ENCODE measurements around the gene TNS1. TPM values are rescaled to one million over a fixed set of nuclear protein-coding genes. Genes with fewer than 3 reads are reported as not detected.

Gene TNS1
- total RNA-seq, 2 donors from 2014 or later, result 0.80 to 16.8 TPM

- Mint-ChIP-seq H3K4me1 (peaks cover 3% of the 10 kb centered on the region), H3K4me3 (no peak overlapping the region), H3K36me3 (ENCODE audit: low read depth) (no peaks in the 10 kb centered on the region), H3K27me3 (peaks cover 53% of the 10 kb centered on the region), H3K27ac (no peak overlapping the region)
- no peaks in the 10 kb centered on the region for H3K9me3 ChIP-seq (ENCODE audit: control insufficient read depth, low read length, poor library complexity, severe bottlenecking)
- ATAC-seq, result no peak
- DNase-seq, result no peak
Measured at GRCh38 chr2:217852555-217853211, 150.1 kb downstream of the TNS1 start.

DNA sequence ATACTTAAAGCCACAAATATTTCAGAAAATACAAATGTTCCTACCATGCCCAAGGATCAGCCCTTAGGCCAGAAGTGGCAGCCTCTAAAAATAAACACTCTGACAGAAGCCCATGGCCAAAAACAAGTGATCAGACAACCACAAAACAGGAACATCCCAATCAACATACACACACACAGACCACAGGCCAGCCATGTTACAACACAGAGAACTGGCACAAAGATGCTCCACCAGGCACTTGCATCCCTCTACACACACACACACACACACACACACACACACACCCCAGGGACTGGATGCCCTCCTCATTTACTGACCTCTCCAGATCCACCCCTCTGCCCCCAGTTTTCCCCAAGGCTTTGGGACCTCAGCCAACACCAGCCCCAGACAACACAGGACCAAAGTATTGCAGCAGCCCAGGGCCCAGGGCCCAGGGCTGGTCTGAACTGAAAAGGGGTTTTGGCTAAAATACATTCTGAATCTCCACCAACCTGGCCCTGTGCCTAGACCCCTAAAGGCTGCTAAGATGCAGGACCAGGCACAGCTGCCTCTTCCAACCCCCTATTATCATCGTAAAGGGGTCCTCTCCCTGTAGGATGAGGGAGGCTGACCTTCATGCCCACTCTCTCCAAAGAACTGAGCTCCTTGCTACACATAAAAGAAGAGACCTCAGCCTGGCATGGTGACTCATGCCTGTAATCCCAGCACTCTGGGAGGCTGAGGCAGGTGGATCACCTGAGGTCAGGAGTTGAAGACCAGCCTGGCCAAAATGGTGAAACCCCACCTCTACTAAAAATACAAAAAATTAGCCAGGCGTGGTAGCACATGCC, 151.4 kb downstream of the TNS1 start:
- DNase-seq, result no peak
- H3K9me3 ChIP-seq (ENCODE audit: control insufficient read depth, low read length, poor library complexity, severe bottlenecking), result no peaks in the 10 kb centered on the region
- no peak overlapping the region for H3K27ac Mint-ChIP-seq
- no peak for ATAC-seq
- H3K4me3 Mint-ChIP-seq, result no peak overlapping the region
- H3K27me3 Mint-ChIP-seq, result peaks cover 59% of the 10 kb centered on the region
- H3K36me3 Mint-ChIP-seq (ENCODE audit: low read depth), result no peaks in the 10 kb centered on the region
- H3K4me1 Mint-ChIP-seq, result peaks cover 3% of the 10 kb centered on the region

GRCh38 chr2:217849154-217849975, 153.4 kb downstream of the TNS1 start:
- H3K4me3 Mint-ChIP-seq, result no peak overlapping the region
- no peaks in the 10 kb centered on the region for H3K9me3 ChIP-seq (ENCODE audit: control insufficient read depth, low read length, poor library complexity, severe bottlenecking)
- no peak for ATAC-seq
- H3K4me1 Mint-ChIP-seq, result no peaks in the 10 kb centered on the region
- peaks cover 45% of the 10 kb centered on the region for H3K27me3 Mint-ChIP-seq
- H3K27ac Mint-ChIP-seq, result no peak overlapping the region
- H3K36me3 Mint-ChIP-seq (ENCODE audit: low read depth), result no peaks in the 10 kb centered on the region
- no peak for DNase-seq

DNA sequence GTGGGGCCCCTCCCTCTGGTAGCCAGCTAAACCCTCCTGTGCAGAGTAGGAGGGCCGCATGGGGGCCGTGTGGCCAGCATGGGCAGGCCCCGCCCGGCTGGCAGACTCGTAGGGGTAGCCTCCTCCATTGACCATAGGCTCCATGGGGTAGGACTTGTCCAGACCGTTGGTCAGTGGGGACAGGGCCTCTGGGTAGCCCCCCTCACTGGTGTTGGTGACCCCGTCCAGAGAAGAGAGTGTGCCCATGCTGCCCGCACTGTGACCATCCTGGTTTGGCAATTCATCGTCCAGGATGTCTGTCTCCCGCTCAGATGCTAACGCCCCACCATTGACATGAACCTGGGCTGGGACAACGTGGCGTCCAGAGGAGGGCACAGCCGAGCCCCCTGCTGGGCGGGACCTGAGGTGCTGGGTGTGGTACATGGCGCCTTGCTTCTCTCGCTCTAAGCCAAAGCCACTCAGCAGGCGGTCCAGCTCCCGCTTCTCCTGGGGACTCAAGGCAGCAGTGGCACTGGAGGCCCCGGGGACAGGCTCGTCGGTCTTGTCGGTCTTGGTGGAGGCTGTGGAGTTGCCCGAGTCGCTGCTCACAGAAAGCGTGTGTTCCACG, 154.3 kb downstream of the TNS1 start:
- ATAC-seq (no peak), DNase-seq (no peak)
- Mint-ChIP-seq H3K27ac (no peak overlapping the region), H3K4me3 (no peak overlapping the region), H3K27me3 (peaks cover 45% of the 10 kb centered on the region), H3K4me1 (no peaks in the 10 kb centered on the region), H3K36me3 (ENCODE audit: low read depth) (no peaks in the 10 kb centered on the region)
- no peaks in the 10 kb centered on the region for H3K9me3 ChIP-seq (ENCODE audit: control insufficient read depth, low read length, poor library complexity, severe bottlenecking)

DNA sequence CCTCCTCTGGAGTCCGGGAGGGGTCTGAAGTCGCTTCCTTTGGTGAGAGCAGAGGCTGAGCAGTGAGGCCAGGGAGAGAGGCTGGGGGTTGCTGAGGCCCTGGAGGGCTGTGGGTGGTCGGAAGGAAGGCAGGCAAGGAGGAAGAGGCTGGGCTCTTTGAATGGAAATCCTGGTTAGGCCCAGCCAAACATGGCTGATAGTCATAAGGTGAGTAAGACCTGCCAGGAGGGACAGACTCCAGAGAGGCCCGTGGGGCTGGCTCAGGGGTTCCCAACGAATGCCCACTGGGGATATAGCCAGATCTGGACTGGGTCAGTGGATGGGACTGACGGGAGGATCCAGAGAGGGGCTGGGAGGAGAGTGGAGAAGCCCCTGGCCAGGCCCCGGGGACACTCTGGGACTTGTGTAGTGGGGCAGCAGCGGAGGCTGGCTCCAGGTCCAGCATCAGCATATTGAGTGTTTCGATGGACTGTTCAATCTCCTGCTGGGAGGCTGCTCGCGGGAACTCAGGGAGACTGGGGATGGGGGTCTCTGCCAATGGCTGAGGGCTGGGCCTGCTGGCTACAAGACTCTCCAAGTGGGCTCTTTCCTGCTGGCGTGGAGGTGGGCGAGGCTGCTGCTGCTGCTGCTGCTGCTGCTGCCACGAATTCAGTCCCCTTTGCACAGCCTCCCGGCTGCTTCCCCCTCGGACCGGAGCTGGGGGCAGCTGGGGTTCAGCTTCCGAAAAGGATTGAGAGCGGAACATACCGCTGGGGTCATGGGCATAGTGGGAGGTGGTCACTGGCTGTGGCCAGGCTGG, 155.0 kb downstream of the TNS1 start:
- DNase-seq (no peak), ATAC-seq (no peak)
- H3K9me3 ChIP-seq (ENCODE audit: control insufficient read depth, low read length, poor library complexity, severe bottlenecking), result no peaks in the 10 kb centered on the region
- no peaks in the 10 kb centered on the region for H3K4me1 Mint-ChIP-seq
- H3K27ac Mint-ChIP-seq, result no peak overlapping the region
- H3K36me3 Mint-ChIP-seq (ENCODE audit: low read depth), result no peaks in the 10 kb centered on the region
- no peak overlapping the region for H3K4me3 Mint-ChIP-seq
- H3K27me3 Mint-ChIP-seq, result peaks cover 42% of the 10 kb centered on the region

- no peak overlapping the region for H3K4me3 Mint-ChIP-seq
- DNase-seq, result no peak
- H3K9me3 ChIP-seq (ENCODE audit: control insufficient read depth, low read length, poor library complexity, severe bottlenecking), result no peaks in the 10 kb centered on the region
- no peaks in the 10 kb centered on the region for H3K4me1 Mint-ChIP-seq
- no peaks in the 10 kb centered on the region for H3K36me3 Mint-ChIP-seq (ENCODE audit: low read depth)
- H3K27ac Mint-ChIP-seq, result no peak overlapping the region
- peaks cover 37% of the 10 kb centered on the region for H3K27me3 Mint-ChIP-seq
- no peak for ATAC-seq
Measured at GRCh38 chr2:217847115-217847514, 155.7 kb downstream of the TNS1 start.

- no peak for DNase-seq
- Mint-ChIP-seq H3K4me1 (no peaks in the 10 kb centered on the region), H3K36me3 (ENCODE audit: low read depth) (no peaks in the 10 kb centered on the region), H3K4me3 (no peak overlapping the region), H3K27ac (no peak overlapping the region), H3K27me3 (peaks cover 32% of the 10 kb centered on the region)
- no peak for ATAC-seq
- H3K9me3 ChIP-seq (ENCODE audit: control insufficient read depth, low read length, poor library complexity, severe bottlenecking), result no peaks in the 10 kb centered on the region
Measured at GRCh38 chr2:217846321-217846743, 156.5 kb downstream of the TNS1 start.

GRCh38 chr2:217845301-217845700, 157.5 kb downstream of the TNS1 start:
- Mint-ChIP-seq H3K4me3 (no peak overlapping the region), H3K27ac (no peak overlapping the region), H3K36me3 (ENCODE audit: low read depth) (no peaks in the 10 kb centered on the region), H3K4me1 (no peaks in the 10 kb centered on the region), H3K27me3 (peaks cover 22% of the 10 kb centered on the region)
- DNase-seq (no peak), ATAC-seq (no peak)
- no peaks in the 10 kb centered on the region for H3K9me3 ChIP-seq (ENCODE audit: control insufficient read depth, low read length, poor library complexity, severe bottlenecking)

GRCh38 chr2:217844696-217845095, 158.1 kb downstream of the TNS1 start:
- Mint-ChIP-seq H3K27ac (no peak overlapping the region), H3K4me1 (no peaks in the 10 kb centered on the region), H3K36me3 (ENCODE audit: low read depth) (no peaks in the 10 kb centered on the region), H3K4me3 (no peak overlapping the region), H3K27me3 (peaks cover 18% of the 10 kb centered on the region)
- DNase-seq (no peak), ATAC-seq (no peak)
- no peaks in the 10 kb centered on the region for H3K9me3 ChIP-seq (ENCODE audit: control insufficient read depth, low read length, poor library complexity, severe bottlenecking)

- H3K27me3 Mint-ChIP-seq, result peaks cover 11% of the 10 kb centered on the region
- no peaks in the 10 kb centered on the region for H3K9me3 ChIP-seq (ENCODE audit: control insufficient read depth, low read length, poor library complexity, severe bottlenecking)
- H3K4me3 Mint-ChIP-seq, result no peak overlapping the region
- no peaks in the 10 kb centered on the region for H3K4me1 Mint-ChIP-seq
- H3K36me3 Mint-ChIP-seq (ENCODE audit: low read depth), result no peaks in the 10 kb centered on the region
- no peak overlapping the region for H3K27ac Mint-ChIP-seq
- DNase-seq (no peak), ATAC-seq (no peak)
Measured at GRCh38 chr2:217843324-217843723, 159.5 kb downstream of the TNS1 start.

DNA sequence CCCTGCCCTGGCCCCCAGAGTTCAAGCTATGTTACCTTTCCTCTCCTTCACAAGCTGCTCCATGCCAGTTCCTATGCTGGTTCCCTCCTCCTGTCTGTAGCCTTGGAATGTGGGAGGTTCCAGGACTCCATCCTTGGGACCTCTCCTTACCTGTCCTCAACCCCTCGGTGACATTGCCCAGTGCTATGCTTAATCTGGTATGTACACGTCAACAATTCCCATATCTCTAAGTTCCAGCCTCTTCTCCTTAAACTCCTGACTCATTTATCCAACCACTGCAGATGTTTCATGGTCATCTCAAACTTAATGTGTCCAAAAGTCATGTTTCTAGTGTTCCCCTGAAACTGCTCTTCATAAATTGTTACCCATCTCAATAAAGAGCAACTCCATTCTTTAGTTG, 160.8 kb downstream of the TNS1 start:
- no peak for DNase-seq
- Mint-ChIP-seq H3K4me3 (no peak overlapping the region), H3K4me1 (no peaks in the 10 kb centered on the region)

DNA sequence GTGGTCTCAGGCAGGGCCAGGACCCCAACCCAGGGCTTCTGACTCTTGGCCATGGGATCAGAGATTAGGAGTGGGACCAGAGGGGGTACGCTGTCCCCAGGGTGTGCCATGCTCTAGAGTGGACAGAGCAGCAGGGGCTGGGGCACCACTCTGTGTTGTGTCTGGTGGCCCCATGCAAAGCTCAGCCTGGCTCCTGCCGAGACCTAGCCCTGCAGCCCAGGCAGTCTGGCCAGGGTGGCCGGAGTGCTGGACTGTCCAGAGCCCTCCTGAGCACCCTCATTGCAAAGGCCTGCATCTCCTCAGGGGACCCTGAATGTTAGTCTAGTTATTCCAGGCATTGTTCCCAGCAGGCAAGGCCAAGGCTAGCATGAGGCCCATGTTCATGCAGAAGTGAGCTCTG, 162.3 kb downstream of the TNS1 start:
- no peaks in the 10 kb centered on the region for H3K4me1 Mint-ChIP-seq
- H3K27ac Mint-ChIP-seq, result no peak overlapping the region
- DNase-seq (no peak), ATAC-seq (no peak)
- peaks cover 29% of the 10 kb centered on the region for H3K27me3 Mint-ChIP-seq
- H3K4me3 Mint-ChIP-seq, result no peak overlapping the region
- no peaks in the 10 kb centered on the region for H3K36me3 Mint-ChIP-seq (ENCODE audit: low read depth)
- no peaks in the 10 kb centered on the region for H3K9me3 ChIP-seq (ENCODE audit: control insufficient read depth, low read length, poor library complexity, severe bottlenecking)

More for the DNA sequence above, 160.8 kb downstream of the TNS1 start:
- Mint-ChIP-seq H3K27ac (no peak overlapping the region), H3K36me3 (ENCODE audit: low read depth) (no peaks in the 10 kb centered on the region), H3K27me3 (peaks cover 17% of the 10 kb centered on the region)
- no peak for ATAC-seq
- no peaks in the 10 kb centered on the region for H3K9me3 ChIP-seq (ENCODE audit: control insufficient read depth, low read length, poor library complexity, severe bottlenecking)
